Stimulated activated CD8-positive, alpha-beta memory T cell treated with anti-CD3 and anti-CD28 coated beads, Interleukin-12 subunit alpha, Interleukin-12 subunit beta, amount 100 ng/mL, for 24 hours (primary cell): ENCODE measurements around the gene POLR3G.
A peak's percentile ranks its signal among the peaks of the same experiment; 100 is the strongest.

Experiments used
- DNase-seq: peaks from one replicate; pipeline ENCODE4 v3.0.0-alpha.2; 2020; ENCODE audit errors: extremely low read depth

POLR3G gene

GRCh38 chr5:90474235-90475107 lies at the start of gene POLR3G, which contains the start of gene MBLAC2:
Gene POLR3G (plus strand): TSS chr5:90474864. CDS start chr5:90485568, 10,704 bp downstream.
Gene MBLAC2 (minus strand): TSS chr5:90474771. CDS start chr5:90474292, 479 bp downstream.
- DNase-seq: peak; percentile 87

GRCh38 chr5:90434116-90434714 lies 40.4 kb upstream of the POLR3G start:
- DNase-seq: no peak

GRCh38 chr5:90437663-90438062 lies 37.0 kb upstream of the POLR3G start:
- DNase-seq: no peak

GRCh38 chr5:90438100-90438499 lies 36.6 kb upstream of the POLR3G start:
- no peak for DNase-seq

GRCh38 chr5:90440644-90441043 lies 34.0 kb upstream of the POLR3G start:
- no peak for DNase-seq

- DNase-seq: no peak
These were observed 27.7 kb upstream of the POLR3G start for GRCh38 chr5:90446961-90447360.

- DNase-seq: no peak
These were observed 13.4 kb upstream of the POLR3G start for GRCh38 chr5:90461288-90461687.

GRCh38 chr5:90472783-90473395 lies 1.8 kb upstream of the POLR3G start:
- no peak for DNase-seq

- DNase-seq: no peak
These were observed 1.0 kb upstream of the POLR3G start for GRCh38 chr5:90473396-90474234.

- DNase-seq: no peak
These were observed 844 bp downstream of the POLR3G start for GRCh38 chr5:90475436-90475980.

- no peak for DNase-seq
These were observed 1.7 kb downstream of the POLR3G start for GRCh38 chr5:90476391-90476790.

- no peak for DNase-seq
These were observed 2.4 kb downstream of the POLR3G start for GRCh38 chr5:90477073-90477472.

GRCh38 chr5:90477621-90478215 lies 3.1 kb downstream of the POLR3G start:
- no peak for DNase-seq

- DNase-seq: no peak
These were observed 5.1 kb downstream of the POLR3G start for GRCh38 chr5:90479611-90480385.

- DNase-seq: no peak
These were observed 6.0 kb downstream of the POLR3G start for GRCh38 chr5:90480699-90481098.

GRCh38 chr5:90483206-90483605 lies 8.5 kb downstream of the POLR3G start:
- DNase-seq: no peak

GRCh38 chr5:90484540-90484939 lies 9.9 kb downstream of the POLR3G start:
- DNase-seq: no peak

- DNase-seq: no peak
These were observed 14.1 kb downstream of the POLR3G start for GRCh38 chr5:90488791-90489190.

- no peak for DNase-seq
These were observed 19.4 kb downstream of the POLR3G start for GRCh38 chr5:90494043-90494442.

- DNase-seq: no peak
These were observed 20.5 kb downstream of the POLR3G start for GRCh38 chr5:90495146-90495545.
